HG02610 (cell line): ENCODE data around the gene LGI4.

Experiments
- ATAC-seq: cut with Tn5 transposase; IDR thresholded peaks from one replicate; pipeline ENCODE4 v1.9.1; 2021; ENCODE audit warnings: mild to moderate bottlenecking, moderate library complexity; ENCODE audit not compliant: unreplicated experiment

The LGI4 gene

DNA sequence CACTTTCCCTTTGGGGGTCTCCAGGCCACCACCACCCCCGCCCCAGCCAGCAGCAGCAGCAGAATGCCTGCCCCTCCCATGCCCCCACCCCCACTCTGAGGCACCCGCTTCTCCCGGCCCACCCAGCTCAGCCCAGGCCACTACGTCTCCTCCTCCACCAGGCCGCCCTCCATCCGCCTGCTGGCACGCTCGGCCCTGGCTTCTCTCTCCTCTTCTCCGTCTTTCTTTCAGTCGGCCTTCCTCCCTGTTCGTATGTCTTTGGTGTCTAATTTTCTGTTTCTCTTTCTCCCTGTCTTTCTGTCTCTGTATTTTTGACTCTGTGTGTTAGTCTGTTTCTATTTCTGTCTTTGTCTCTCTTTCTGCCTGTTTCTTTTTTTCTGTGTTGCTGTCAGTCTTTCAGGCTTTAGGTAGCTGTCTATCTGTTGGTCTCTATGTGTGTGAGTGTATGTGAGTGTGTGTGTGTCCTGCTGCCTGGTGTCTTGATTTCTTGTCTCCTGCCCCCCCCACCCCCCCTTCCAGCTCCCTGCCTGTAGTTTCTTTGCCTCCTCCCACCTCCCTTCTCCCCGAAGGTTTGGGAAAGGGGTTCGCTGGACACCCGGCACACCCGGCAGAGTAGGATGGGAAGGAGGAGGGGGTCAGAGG lies at the start of gene LGI4:
Gene LGI4 (minus strand): TSS at position 459 of the 642 bp plus-strand sequence. CDS start 379 bp downstream, at position 80.
- ATAC-seq: no peak

DNA sequence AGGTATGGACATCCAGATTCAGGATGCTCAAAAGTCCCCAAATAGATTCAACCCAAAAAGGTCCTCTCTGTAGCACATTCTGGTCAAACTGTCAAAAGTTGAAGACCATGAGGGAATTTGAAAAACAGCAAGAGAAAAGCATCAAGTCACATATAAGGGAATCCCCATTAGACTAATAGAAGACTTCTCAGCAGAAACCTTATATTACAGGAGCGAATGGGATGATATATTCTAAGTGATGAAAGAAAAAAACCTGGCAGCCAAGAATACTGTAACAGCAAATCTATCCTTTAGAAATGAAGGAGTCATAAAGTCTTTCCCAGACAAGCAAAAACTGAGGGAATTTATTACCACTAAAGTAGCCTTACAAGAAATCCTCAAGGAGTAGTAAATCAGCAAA lies 49.4 kb upstream of the LGI4 start:
- ATAC-seq: no peak

DNA sequence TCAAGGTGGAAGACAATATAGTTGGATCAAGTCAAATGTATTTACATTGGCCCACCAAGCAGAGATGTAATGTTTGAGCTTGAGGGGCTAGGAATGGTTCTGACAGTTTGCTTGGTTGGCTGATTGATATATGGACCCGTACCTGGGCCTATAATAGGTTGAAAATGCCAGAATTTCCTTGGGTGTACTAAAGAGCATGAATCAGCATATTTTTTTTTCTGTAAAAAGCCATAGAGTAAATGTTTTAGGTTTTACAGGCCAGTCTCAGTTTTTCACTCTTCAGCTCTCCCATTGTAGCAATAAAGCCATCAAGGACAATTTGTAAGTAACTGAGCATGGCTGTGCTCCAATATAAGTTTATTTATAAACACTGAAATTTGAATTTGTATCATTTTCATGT lies 46.5 kb upstream of the LGI4 start:
- no peak for ATAC-seq

- no peak for ATAC-seq
Measured at GRCh38 chr19:35179830-35180229, 45.0 kb upstream of the LGI4 start.

- ATAC-seq: no peak
Measured at GRCh38 chr19:35178701-35179100, 43.8 kb upstream of the LGI4 start.

- no peak for ATAC-seq
Measured at GRCh38 chr19:35177377-35178274, 42.8 kb upstream of the LGI4 start.

DNA sequence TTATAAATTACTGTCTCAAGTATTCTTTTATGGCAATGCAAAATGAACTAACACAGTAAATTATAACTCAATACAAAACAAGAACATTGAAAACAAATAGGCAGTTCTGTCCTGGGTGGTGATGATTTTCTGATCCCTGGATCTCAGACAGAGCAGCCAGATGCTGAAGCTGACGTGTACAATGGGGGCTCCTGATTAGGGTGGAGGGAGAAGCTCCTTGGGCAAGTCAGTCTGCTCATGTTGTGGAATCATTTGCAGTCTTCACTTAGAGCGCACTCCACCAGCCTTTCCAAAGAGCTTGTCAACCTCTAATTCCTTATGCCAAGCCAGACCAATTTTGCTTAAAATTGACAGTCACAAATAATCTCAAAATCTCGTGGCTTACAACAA lies 41.3 kb upstream of the LGI4 start:
- no peak for ATAC-seq

- no peak for ATAC-seq
Measured at GRCh38 chr19:35174226-35174625, 39.4 kb upstream of the LGI4 start.

- ATAC-seq: no peak
Measured at GRCh38 chr19:35171730-35172129, 36.9 kb upstream of the LGI4 start.

DNA sequence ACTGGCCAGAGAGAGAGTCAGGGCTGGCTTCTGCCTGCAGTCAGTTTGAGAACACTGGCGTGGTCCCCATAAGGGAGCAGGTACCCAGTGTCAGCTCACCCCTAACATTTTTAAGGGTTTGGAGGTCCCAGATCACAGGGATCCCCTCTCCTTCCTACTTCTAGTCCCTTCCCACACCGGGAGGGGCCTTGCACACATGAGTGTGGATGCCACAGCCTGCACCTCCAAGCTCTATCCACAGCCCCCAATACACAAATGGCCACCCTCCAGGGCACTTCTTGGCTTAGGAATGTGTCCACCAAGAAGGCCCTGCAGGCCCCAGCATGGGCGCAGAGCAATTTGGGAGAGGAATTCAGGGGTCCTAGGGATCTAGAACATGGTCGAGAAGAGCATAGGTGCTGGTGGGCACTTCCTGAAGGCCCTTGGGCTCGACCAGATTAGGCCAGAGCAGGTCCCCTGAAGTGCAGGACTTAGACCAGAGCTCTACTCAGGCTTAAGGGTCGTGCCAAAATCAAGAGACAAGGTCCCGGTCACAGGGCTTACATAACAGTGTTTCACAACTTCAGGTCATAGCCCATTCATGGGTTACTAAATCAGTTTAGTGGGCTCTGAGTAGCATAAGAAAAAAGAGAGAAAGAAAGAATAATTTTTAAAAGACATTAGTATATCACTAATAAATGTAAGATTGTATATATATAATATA lies 35.7 kb upstream of the LGI4 start:
- no peak for ATAC-seq

DNA sequence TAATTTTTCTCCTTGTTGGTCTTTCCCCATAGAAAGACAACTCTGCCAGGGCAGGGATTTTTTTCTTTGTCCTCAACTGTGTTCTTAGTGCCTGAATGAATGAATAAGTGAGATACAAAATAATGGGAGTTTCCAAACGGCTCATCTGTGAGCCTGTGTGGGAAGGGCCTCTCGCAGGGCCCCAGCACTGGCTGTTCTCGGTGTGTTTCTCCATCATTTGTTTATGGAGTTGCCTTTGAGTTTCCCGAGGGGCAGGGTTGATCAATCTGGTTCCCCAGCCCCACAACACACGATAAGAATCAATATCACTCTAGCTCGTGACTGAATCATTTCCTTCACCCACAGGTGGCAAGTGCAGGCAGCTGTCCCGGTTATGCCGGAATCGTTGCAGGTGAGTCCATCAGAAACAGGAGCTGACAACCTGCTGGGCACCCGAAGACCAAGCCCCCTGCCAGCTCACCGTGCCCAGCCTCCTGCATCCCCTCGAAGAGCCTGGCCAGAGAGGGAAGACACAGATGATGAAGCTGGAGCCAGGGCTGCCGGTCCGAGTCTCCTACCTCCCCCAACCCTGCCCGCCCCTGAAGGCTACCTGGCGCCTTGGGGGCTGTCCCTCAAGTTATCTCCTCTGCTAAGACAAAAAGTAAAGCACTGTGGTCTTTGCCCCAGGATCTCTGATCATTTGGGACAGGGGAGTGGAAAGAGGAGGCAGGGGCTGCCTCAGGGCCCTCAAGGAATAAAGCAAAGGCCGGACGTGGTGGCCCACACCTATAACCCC lies 34.5 kb upstream of the LGI4 start:
- ATAC-seq: no peak

DNA sequence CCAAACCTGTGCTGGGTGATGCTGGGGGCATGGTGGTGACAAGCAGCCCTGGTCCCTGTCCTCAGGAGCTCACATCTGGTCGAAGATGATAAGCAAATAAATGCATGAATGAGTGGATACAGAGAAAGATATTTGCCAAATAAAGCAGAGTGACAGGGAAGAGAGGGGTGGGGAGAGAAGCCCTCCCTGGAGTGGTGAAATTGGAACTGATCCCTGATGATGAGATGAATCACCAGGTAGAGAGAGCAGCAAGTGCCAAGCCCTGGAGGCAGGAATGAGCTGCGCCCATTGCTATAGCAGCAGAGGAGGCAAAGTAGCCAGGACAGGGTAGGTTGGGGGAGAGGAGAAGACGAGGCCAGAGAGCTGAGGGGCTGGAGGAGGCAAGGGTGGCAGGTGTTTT lies 33.3 kb upstream of the LGI4 start:
- ATAC-seq: no peak

DNA sequence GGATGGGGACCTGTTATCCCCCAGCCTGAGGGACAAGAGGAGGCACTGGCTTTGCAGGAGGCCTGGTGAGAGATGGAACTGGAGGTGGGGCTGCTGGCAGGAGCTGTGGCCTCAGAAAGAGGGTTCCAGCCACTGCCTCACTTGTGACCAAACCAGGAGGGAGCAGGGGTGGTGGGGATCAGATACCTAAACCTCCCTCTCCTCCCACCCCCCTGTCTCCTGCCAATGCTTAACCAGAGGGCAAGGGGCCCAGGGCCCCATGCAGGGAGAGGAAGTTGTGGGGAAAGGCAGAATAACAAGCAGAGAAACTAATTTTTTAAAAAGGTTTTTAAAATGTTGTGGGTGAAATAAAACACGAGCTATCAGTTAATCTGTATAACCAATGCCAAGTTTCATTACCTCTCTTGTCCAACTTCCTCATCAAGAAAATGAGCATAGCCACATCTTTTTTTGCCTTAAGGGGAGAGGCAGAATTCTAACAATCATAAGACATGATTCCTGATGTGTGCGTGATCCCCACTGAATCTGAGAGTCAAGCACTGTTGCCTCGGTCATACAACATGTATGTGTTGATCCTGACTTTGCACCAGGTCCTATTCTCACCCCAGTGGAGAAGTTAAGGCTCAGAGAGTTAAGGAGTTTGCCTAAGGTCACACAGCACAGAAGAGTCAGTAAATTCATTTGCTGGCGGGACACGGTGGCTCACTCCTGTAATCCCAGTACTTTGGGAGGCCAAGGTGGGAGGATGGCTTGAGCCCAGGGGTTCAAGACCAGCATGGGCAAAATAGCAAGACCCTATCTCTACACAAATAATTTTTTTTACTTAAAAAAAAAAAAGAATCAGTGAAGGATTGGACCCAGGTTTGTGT lies 32.6 kb upstream of the LGI4 start:
- no peak for ATAC-seq

DNA sequence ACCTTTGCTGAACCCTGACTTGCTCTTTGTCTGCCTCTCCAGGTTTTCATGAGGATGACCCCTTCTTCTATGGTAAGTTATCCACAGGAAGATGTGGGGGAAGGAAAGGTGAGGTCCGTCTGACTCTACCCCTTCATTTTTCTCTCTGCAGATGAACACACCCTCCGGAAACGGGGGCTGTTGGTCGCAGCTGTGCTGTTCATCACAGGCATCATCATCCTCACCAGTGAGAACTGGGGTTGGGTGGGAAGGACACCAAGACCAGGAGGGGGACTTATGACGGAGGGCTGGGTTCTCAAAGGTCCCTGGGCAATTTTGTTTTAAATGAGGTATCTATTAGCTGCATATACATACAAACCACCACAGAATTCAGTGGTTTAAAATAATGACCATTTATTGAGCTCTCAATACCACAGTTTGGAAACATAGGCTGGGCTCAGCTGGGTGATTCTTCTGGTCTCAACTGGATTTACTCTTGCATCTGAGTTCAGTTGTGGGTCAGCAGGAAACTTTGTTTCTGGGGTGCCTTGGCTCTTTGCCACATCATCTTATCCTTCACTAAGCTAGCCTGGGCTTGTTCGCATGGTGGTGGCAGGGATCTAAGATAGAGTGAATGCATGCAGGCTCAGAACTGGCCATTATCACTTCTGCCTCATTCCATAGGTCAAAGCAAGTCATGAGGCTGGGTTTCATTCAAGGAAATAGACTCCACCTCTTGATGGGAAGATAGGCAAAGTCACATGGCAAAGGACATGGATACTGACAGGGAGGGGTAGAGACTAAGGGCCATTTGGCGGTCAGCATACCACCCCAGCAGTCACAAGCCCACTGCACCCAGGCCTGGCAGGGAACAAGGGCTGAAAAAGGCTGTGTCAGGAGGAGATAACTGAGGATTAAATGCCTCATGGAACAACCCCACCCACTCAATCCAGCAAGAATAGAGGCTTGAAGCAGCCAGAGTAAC lies 31.5 kb upstream of the LGI4 start:
- no peak for ATAC-seq

DNA sequence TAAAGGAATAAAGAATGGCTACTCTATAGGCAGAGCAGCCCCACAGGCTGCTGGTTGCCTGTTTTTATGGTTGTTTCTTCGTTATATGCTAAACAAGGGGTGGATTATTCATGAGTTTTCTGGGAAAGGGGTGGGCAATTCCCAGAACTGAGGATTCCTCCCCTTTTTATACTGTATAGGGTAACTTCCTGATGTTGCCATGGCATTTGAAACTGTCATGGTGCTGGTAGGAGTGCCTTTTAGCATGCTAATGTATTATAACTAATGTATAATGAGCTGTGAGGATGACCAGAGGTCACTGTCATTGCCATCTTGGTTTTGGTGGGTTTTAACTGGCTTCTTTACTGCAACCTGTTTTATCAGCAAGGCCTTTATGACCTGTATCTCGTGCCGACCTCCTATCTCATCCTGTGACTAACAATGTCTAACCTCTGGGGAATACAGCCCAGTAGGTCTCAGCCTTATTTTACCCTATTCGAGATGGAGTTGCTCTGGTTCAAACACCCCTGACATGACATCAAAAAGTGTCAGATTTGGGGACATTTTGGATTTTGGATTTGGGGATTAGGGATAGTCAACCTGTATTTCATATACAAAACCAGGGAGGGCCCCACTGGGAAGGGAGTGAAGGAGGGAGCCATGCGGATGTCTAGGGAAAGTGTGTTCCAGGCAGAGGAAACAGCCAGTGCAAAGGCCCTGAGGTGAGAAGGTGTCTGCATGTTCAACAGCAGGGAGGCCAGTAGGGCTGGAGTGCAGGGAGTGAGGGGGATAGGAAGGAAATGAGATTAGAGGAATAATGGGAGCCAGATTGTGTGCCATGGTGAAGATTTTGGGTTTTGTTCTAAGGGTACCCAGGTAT lies 30.6 kb upstream of the LGI4 start:
- ATAC-seq: no peak

GRCh38 chr19:35164418-35164817 lies 29.6 kb upstream of the LGI4 start:
- ATAC-seq: no peak

DNA sequence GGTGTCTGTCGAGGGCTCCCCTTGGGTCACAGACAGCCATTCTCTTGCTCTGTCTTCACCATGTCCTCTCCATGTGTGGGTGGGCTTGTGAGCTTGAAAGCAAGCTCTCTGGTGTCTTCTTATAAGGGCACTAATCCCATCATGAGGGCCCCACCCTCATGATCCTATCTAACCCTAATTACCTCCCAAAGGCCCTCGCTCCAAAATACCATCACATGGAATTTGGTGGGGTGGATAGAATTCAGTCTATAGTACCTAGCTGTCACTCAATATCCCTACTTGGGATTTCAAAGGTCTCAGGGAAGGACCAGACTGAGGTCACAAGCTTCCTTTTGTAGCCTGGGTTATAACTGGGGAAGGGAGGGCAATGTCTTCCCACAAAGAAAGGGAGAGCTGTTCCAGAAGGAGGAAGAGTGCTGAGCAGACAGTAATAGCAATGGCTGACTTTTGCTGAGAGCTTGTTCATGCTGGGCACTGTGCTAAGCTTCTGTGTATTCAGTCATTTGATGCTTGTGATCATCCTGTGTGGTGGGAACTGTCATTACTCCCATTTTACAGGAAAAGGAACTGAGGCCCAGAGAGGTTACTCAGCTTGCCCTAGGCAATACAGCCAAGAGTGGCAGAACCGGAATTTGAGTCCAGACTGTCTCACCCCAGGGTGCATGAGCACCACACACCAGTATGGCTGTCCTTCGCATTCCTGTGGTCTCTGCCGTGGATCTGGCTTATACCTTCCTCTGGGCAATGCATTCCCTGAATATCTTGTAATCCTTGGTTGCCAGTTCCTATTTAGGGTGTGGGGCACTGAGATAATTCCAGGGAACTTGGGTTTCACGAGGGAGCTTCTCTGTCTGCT lies 27.8 kb upstream of the LGI4 start:
- no peak for ATAC-seq
